Lower leg skin (tissue), 4 donors: ENCODE results near the gene C2CD5. TPM values are rescaled to one million over a fixed set of nuclear protein-coding genes. Genes with fewer than 3 reads are reported as not detected.

Experiments
- DNase-seq, 2 donors: peaks; one replicate each; pipeline ENCODE4 v3.0.0-alpha.2; 2019; ENCODE audit warnings: low spot score in 2 of 2
- H3K4me3 ChIP-seq: fragments of 200-600 bp; sonication (generic); 2 replicates; pipeline ENCODE4 v1.5.1; 2017; ENCODE audit warnings: mild to moderate bottlenecking, low read depth; ENCODE audit not compliant: poor library complexity, severe bottlenecking
- CTCF ChIP-seq, 3 donors: fragments of 450-650 bp; IDR thresholded peaks; one replicate each; pipeline ENCODE4 v1.5.1; 2016; ENCODE audit warnings: antibody characterized with exemption in 3 of 3, mild to moderate bottlenecking in 3 of 3, moderate library complexity in 2 of 3
- POLR2A ChIP-seq, 2 donors: fragments of 450-650 bp; IDR thresholded peaks; one replicate each; pipeline ENCODE4 v1.6.1; 2016 to 2017; ENCODE audit warnings: antibody characterized with exemption in 2 of 2, mild to moderate bottlenecking in 1 of 2, moderate library complexity in 1 of 2
- WGBS, 2 donors: methylation state at CpG; one replicate each; pipeline ENCODE4 v1.1.5; 2018; 5-methylcytosine and 5-hydroxymethylcytosine counted together
- intact Hi-C: fragments of 100-400 bp; cut with DNase I; formaldehyde crosslinking; loops from one replicate; pipeline ENCODE4 v1.15.0; 2023; ENCODE audit warnings: low total_unique reads
- total RNA-seq, 4 donors: library from RNA; depleted of rRNA; stranded (reverse); fragments of >200 nt; gene quantifications; one replicate each; pipeline ENCODE4 v1.1.0, GENCODE V29; 2016

C2CD5 gene
- total RNA-seq, 4 donors from 2014 or later = 19.3 to 22.6 (median 19.9) TPM

GRCh38 chr12:22435583-22435982 lies 108.8 kb downstream of the C2CD5 start:
- WGBS, 2 donors = 73 to 77% methylated on average over 3 of the region's 3 CpGs
- no peak for DNase-seq
- H3K4me3 ChIP-seq = no peak overlapping the region
- TF ChIP-seq CTCF (IDR thresholded peaks at IDR 0.05) (no peak), POLR2A (IDR thresholded peaks at IDR 0.05) (no peak)
- intact Hi-C loops = no loop called here

DNA sequence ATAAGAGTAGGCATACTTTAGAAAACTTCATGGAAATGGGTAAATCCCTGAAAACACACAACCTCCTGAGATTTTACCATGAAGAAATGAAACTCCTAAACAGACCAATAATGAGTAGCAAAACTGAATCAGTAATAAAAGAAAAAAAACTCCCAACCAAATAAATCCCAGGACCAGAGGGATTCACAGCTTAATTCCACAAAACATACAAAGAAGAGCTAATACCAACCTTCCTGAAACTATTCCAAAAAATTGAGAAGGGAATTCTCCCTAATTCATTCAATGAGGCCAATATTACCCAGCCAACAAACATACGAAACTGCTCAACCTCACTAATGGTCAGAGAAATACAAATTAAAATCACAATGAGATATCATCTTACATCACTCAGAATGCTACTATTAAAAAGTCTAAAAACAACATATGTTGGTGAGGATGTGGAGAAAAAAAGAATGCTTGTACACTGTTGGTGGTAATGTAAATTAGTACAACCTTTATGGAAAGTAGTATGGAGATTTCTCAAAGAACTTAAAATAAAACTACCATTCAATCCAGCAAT lies 112.6 kb downstream of the C2CD5 start:
- no peak for DNase-seq
- no peak overlapping the region for H3K4me3 ChIP-seq
- 35 to 55% methylated on average over 1 of the region's 1 CpG for WGBS, 2 donors
- intact Hi-C loops = no loop called here
- no peak for TF ChIP-seq CTCF (IDR thresholded peaks at IDR 0.05)
- TF ChIP-seq POLR2A (IDR thresholded peaks at IDR 0.05) = no peak

DNA sequence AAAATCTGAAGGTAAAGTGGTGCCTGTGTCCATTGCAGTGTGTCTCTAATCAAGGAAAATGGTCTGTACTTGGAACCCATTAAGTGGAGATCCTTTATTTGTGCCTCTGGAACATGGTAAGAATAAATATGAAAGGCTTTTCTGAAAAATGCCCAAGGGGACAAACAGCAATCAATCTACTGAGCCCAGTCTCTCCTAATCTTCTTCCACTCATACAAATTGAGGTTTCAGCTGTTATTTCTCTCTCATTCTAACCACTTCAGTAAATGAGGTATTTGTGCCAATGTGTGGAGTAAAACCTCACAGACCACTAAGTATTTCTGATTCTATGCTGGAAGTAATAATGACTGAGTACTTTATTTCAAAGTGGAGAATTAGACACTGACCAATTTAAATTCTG lies 127.5 kb downstream of the C2CD5 start:
- no peak for DNase-seq
- TF ChIP-seq POLR2A (IDR thresholded peaks at IDR 0.05) (no peak), CTCF (IDR thresholded peaks at IDR 0.05) (no peak)
- intact Hi-C loops = no loop called here
- no peak overlapping the region for H3K4me3 ChIP-seq

DNA sequence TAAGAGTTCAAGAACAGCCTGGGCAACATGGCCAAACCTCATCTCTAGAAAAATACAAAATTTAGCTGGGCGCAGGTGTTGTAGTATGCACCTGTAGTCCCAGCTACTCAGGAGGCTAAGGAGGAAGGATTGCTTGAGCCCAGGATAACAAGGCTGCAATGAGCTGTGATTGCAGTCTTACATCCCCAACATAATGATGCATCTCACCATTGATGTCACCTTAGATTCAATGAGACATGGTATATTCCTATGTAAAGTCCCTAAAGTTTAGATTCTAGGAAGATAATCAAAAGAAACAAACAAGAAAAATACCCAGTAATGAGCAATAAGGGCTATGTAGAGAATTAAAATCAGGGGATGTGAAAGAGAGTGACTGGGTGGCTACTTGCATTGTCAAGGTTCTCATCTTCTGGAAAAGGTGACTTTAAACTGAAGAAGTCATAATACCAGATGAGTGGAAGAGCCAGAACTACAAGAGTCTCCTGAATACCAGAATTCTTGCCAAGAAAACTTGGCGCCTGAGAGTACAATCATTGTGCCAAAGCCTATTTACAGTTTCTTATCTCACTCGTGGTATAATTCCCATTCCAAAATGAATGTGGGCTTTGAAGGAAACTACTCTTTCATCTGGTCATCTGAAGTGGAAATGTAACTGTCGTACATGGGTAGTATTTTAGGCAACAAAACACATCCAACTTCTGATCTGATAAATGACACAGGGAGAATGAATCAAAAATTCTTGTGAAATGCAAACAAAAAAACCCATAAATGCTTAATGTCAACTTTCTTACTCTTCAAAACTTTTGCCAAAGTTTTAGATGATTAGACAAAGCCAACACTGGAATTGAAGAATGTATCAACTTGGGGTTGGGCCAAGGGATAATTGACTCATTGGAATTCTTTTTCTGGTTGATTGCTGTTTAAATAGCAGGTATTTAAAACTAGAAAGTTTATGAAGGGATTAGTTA lies 128.7 kb downstream of the C2CD5 start:
- intact Hi-C loops = no loop called here
- 34 to 37% methylated on average over 4 of the region's 4 CpGs for WGBS, 2 donors

DNA sequence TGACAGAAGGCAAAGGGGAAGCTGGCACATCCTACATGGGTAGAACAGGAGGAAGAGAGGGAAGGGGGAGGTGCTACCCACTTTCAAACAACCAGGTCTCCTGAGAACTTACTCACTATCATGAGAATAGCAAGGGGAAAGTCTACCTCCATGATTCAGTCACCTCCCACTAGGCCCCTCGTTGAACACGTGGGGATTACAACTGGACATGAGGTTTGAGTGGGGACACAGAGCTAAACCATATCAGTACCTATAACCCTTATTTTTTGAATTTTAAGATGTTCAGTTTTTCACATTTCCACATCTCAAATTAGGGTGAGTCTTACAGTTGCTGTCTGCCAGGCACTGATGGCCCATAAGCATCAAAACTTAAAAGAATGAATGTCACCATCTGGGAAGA lies 129.6 kb downstream of the C2CD5 start:
- DNase-seq = no peak
- intact Hi-C loops = no loop called here
- no peak overlapping the region for H3K4me3 ChIP-seq
- 96 to 98% methylated on average over 2 of the region's 2 CpGs for WGBS, 2 donors
- TF ChIP-seq CTCF (IDR thresholded peaks at IDR 0.05) = no peak
- no peak for TF ChIP-seq POLR2A (IDR thresholded peaks at IDR 0.05)

More for the DNA sequence above, 128.7 kb downstream of the C2CD5 start:
- DNase-seq = no peak
- TF ChIP-seq POLR2A (IDR thresholded peaks at IDR 0.05) (no peak), CTCF (IDR thresholded peaks at IDR 0.05) (no peak)
- H3K4me3 ChIP-seq = no peak overlapping the region
